T follicular helper cell (primary cell): ENCODE results near the gene FOXR1.
A peak's percentile ranks its signal among the peaks of the same experiment; 100 is the strongest.

Experiments
- DNase-seq: peaks from one replicate; pipeline ENCODE4 v3.0.0-alpha.2; 2020; ENCODE audit warnings: low read depth
- total RNA-seq, 2 experiments: gene quantifications; one replicate each; lab custom pipeline; 2026; lab: John Stamatoyannopoulos, UW

The FOXR1 gene
- total RNA-seq = 0 reads per million in 2 experiments

GRCh38 chr11:118971646-118972045 lies at the start of gene FOXR1:
Gene FOXR1, plus strand, starts transcription at chr11:118971761. Its CDS starts 171 bp downstream, at chr11:118971932.
- DNase-seq = no peak

- DNase-seq = no peak
Measured at GRCh38 chr11:118921929-118922744, 49.4 kb upstream of the FOXR1 start.

GRCh38 chr11:118922745-118923627 lies 48.6 kb upstream of the FOXR1 start:
- DNase-seq = no peak

- DNase-seq = no peak
Measured at GRCh38 chr11:118923721-118924587, 47.6 kb upstream of the FOXR1 start.

GRCh38 chr11:118924591-118925585 lies 46.7 kb upstream of the FOXR1 start:
- DNase-seq = no peak

- DNase-seq = no peak
Measured at GRCh38 chr11:118927554-118928100, 43.9 kb upstream of the FOXR1 start.

- DNase-seq = peak; percentile 97
Measured at GRCh38 chr11:118928101-118928869, 43.3 kb upstream of the FOXR1 start.

GRCh38 chr11:118928870-118929500 lies 42.6 kb upstream of the FOXR1 start:
- no peak for DNase-seq

- peak; percentile 76 for DNase-seq
Measured at GRCh38 chr11:118929501-118930093, 42.0 kb upstream of the FOXR1 start.

GRCh38 chr11:118930094-118930712 lies 41.4 kb upstream of the FOXR1 start:
- peak; percentile 80 for DNase-seq

GRCh38 chr11:118931571-118931970 lies 40.0 kb upstream of the FOXR1 start:
- no peak for DNase-seq

- DNase-seq = no peak
Measured at GRCh38 chr11:118933486-118933885, 38.1 kb upstream of the FOXR1 start.

GRCh38 chr11:118935376-118935775 lies 36.2 kb upstream of the FOXR1 start:
- no peak for DNase-seq

- no peak for DNase-seq
Measured at GRCh38 chr11:118938491-118939403, 32.8 kb upstream of the FOXR1 start.

GRCh38 chr11:118939404-118939915 lies 32.1 kb upstream of the FOXR1 start:
- no peak for DNase-seq

- peak; percentile 24 for DNase-seq
Measured at GRCh38 chr11:118939953-118940598, 31.5 kb upstream of the FOXR1 start.
